Lower leg skin (tissue), 4 donors: Measurements from ENCODE around the gene ASIC2. TPM values are rescaled to one million over a fixed set of nuclear protein-coding genes. Genes with fewer than 3 reads are reported as not detected.
A peak's percentile ranks its signal among the peaks of the same experiment; 100 is the strongest.

ENCODE experiments used
- DNase-seq, 2 donors: peaks; one replicate each; pipeline ENCODE4 v3.0.0-alpha.2; 2019; ENCODE audit warnings: low spot score in 2 of 2
- H3K4me3 ChIP-seq: fragments of 200-600 bp; sonication (generic); 2 replicates; pipeline ENCODE4 v1.5.1; 2017; ENCODE audit warnings: mild to moderate bottlenecking, low read depth; ENCODE audit not compliant: poor library complexity, severe bottlenecking
- POLR2A ChIP-seq, 2 donors: fragments of 450-650 bp; IDR thresholded peaks; one replicate each; pipeline ENCODE4 v1.6.1; 2016 to 2017; ENCODE audit warnings: antibody characterized with exemption in 2 of 2, mild to moderate bottlenecking in 1 of 2, moderate library complexity in 1 of 2
- WGBS, 2 donors: methylation state at CpG; one replicate each; pipeline ENCODE4 v1.1.5; 2018; 5-methylcytosine and 5-hydroxymethylcytosine counted together
- intact Hi-C: fragments of 100-400 bp; cut with DNase I; formaldehyde crosslinking; loops from one replicate; pipeline ENCODE4 v1.15.0; 2023; ENCODE audit warnings: low total_unique reads
- total RNA-seq, 4 donors: library from RNA; depleted of rRNA; stranded (reverse); fragments of >200 nt; gene quantifications; one replicate each; pipeline ENCODE4 v1.1.0, GENCODE V29; 2016
- TF ChIP-seq, protein P1 (sequence below), 3 donors: fragments of 450-650 bp; IDR thresholded peaks; one replicate each; pipeline ENCODE4 v1.5.1; 2016; ENCODE audit warnings: antibody characterized with exemption in 3 of 3, mild to moderate bottlenecking in 3 of 3, moderate library complexity in 2 of 3

Gene ASIC2
- total RNA-seq, 4 donors from 2014 or later: 0.21 TPM; not detected in 3

DNA sequence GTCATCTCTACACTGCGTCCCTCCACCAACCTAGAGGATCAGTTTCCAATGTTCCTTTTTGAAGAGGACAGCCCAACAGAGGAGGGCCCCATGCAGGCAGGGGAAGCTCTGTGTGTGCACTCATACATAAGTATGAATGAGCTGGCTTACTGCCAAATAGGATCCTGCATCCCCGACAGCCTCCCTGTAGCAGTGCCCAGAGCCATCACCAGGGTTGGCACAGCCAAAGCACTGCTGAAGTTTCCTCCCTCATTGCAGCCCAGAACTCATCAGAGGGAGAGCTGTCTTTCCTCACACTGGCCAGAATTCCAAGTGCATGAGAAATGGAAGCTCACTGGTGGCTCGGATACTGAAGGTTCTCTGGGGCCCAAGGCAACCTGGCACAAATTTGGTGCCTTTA is 114.4 kb downstream of the ASIC2 start:
- intact Hi-C loops: no loop called here
- H3K4me3 ChIP-seq: no peak overlapping the region
- DNase-seq: no peak
- TF ChIP-seq POLR2A (IDR thresholded peaks at IDR 0.05): no peak
- TF ChIP-seq, protein P1, sequence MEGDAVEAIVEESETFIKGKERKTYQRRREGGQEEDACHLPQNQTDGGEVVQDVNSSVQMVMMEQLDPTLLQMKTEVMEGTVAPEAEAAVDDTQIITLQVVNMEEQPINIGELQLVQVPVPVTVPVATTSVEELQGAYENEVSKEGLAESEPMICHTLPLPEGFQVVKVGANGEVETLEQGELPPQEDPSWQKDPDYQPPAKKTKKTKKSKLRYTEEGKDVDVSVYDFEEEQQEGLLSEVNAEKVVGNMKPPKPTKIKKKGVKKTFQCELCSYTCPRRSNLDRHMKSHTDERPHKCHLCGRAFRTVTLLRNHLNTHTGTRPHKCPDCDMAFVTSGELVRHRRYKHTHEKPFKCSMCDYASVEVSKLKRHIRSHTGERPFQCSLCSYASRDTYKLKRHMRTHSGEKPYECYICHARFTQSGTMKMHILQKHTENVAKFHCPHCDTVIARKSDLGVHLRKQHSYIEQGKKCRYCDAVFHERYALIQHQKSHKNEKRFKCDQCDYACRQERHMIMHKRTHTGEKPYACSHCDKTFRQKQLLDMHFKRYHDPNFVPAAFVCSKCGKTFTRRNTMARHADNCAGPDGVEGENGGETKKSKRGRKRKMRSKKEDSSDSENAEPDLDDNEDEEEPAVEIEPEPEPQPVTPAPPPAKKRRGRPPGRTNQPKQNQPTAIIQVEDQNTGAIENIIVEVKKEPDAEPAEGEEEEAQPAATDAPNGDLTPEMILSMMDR (IDR thresholded peaks at IDR 0.05): no peak
- 51 to 55% methylated on average over 3 of the region's 3 CpGs for WGBS, 2 donors

DNA sequence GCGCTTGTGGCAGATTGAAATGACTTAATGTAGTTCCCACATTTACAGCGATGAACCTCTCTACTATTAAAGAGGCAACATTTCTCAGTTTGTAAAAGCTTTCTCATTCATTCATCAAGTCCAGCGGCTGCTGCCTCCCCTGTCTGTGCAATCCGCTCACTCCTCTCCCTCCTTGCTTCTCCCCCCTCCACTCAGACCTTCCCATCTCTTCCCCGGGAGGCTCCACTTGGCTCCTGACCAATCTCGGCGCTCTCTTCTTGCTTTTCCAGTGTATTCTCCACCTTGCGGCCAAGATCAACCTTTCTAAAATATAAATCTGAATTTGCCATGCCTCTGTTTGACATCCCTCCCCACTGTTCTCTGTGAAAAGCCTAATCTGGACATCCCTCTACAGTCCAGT is 117.5 kb downstream of the ASIC2 start:
- TF ChIP-seq POLR2A (IDR thresholded peaks at IDR 0.05): no peak
- TF ChIP-seq, protein P1 (IDR thresholded peaks at IDR 0.05): no peak
- no peak for DNase-seq
- intact Hi-C loops: no loop called here
- WGBS, 2 donors: 54 to 61% methylated on average over 8 of the region's 8 CpGs
- no peak overlapping the region for H3K4me3 ChIP-seq

DNA sequence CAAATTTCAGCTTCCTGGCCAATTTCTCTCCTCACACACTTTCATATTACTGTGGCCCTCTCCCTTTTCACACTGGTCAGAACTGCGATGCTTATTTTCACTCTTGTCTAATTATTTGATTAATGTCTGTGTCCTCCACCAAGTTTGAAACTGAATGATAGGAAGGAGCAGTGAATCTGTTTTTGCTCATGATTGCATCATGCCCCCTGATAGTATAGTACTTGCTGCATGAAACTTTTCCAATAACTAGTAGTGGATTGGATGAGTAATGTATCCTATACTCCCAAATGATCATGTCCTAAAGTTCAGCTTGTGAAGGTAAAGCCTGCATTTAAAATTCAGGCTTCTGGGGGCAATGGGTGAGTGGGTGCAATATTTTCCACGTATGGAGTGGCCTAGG is 121.2 kb downstream of the ASIC2 start:
- H3K4me3 ChIP-seq: no peak overlapping the region
- intact Hi-C loops: no loop called here
- 78 to 88% methylated on average over 2 of the region's 2 CpGs for WGBS, 2 donors
- no peak for TF ChIP-seq POLR2A (IDR thresholded peaks at IDR 0.05)
- TF ChIP-seq, protein P1 (IDR thresholded peaks at IDR 0.05): no peak
- DNase-seq: no peak

DNA sequence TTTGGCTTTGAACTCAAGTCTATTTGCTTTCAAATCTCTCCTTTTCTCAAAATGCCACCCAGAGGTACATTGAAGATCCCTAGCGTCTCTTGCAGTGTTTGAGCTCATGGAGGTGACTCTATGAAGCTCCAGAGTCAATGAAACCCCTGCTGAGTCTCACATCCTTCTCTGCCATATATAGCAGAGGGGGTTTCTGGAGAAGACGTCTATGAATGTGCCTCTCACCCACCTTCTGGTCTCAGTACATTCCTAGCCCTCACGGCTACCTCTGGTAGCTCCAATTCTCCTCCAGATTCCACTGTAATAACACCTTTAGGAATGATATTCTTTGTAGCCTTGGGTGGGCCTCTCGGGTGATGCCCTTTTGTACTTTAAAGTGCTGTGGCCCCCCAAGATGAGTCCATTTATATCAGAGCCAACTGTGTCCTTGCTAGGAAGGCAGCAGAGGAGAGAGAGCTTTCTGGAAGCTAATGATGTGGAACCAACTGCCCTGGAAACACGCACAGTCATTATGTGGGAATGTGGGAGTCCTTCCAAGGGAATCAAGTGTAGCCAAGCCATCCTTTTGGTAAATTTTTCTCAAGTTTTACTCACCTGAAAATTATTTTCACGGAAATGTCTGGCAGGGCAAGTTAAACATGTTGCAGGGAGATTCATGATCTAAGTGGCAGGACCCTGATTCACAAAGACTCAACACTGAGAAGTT is 123.4 kb downstream of the ASIC2 start:
- 56 to 64% methylated on average over 6 of the region's 6 CpGs for WGBS, 2 donors
- no peak for DNase-seq
- no peak overlapping the region for H3K4me3 ChIP-seq
- TF ChIP-seq, protein P1 (IDR thresholded peaks at IDR 0.05): no peak
- no peak for TF ChIP-seq POLR2A (IDR thresholded peaks at IDR 0.05)
- intact Hi-C loops: no loop called here

DNA sequence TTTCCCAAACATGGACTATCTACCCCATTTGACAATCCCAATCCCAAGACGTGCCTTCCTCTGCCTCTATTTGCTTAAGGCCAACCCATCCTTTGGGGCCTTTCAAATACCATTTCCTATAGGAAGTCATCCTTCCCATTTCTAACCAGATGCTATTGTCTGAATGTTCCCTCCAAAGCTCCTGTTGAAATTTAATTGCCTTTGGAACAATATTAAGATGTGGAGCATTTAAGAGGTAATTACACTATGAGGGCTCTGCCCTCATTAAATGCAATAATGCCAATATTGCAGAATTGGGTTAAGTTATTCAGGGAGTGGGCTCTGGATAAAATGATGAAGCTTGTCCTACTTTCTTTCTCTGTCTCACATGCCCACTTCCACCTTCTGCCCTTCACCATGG is 125.4 kb downstream of the ASIC2 start:
- no peak for DNase-seq
- intact Hi-C loops: no loop called here
- 64 to 92% methylated on average over 1 of the region's 1 CpG for WGBS, 2 donors
- TF ChIP-seq POLR2A (IDR thresholded peaks at IDR 0.05): no peak
- TF ChIP-seq, protein P1 (IDR thresholded peaks at IDR 0.05): no peak
- no peak overlapping the region for H3K4me3 ChIP-seq

DNA sequence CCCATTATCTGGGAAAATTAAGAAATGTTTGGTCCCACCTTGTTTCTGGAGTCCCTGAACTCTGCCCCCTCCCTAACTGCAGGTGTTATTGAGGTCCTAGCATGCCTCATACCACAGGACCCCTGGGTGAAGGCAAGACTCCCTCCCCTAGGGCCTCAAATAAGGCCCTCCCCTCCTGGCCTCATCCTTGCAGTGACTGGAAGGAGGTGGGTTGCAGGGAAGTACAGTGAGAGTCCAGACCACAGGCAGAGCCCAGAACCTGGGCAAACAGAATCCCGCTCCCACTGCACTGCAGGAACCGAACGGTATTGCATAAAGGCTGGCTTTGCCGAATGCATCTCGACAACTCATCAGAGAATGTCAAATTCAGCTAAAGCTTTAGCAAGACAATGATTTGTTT is 126.6 kb downstream of the ASIC2 start:
- no peak overlapping the region for H3K4me3 ChIP-seq
- TF ChIP-seq, protein P1 (IDR thresholded peaks at IDR 0.05): no peak
- TF ChIP-seq POLR2A (IDR thresholded peaks at IDR 0.05): no peak
- intact Hi-C loops: no loop called here
- WGBS, 2 donors: 65 to 95% methylated on average over 4 to 5 of the region's 5 CpGs
- peak in 1 of 2 donors; percentile 14 for DNase-seq
